Right cardiac atrium (tissue), 5 donors: Measurements from ENCODE around the gene MAN2A2. TPM values are rescaled to one million over a fixed set of nuclear protein-coding genes. Genes with fewer than 3 reads are reported as not detected.
A peak's percentile ranks its signal among the peaks of the same experiment; 100 is the strongest.

Experiments used
- ATAC-seq, 2 donors: fragments of 200-7000 bp; cut with Tn5 transposase; one replicate each; pipeline versions ENCODE4 v1.8.0 to v1.9.1; 2020; ENCODE audit warnings: moderate library complexity in 2 of 2, mild to moderate bottlenecking in 1 of 2
- DNase-seq, 3 donors: peaks; one replicate each; pipeline ENCODE4 v3.0.0-alpha.2; 2020
- H3K27ac ChIP-seq: one replicate; pipeline ENCODE4 v1.5.1; 2013; ENCODE audit warnings: mild to moderate bottlenecking, low read length, control low read depth, moderate library complexity
- H3K27me3 ChIP-seq: one replicate; pipeline ENCODE4 v1.6.1; 2013; ENCODE audit not compliant: control insufficient read depth, insufficient read depth
- H3K4me1 ChIP-seq: one replicate; pipeline ENCODE4 v1.6.1; 2013; ENCODE audit warnings: low read length; ENCODE audit not compliant: control insufficient read depth, insufficient read depth
- H3K4me3 ChIP-seq: one replicate; pipeline ENCODE4 v1.5.1; 2013; ENCODE audit warnings: low read length, control low read depth
- H3K9me3 ChIP-seq: one replicate; pipeline ENCODE4 v1.6.1; 2013; ENCODE audit warnings: low read length; ENCODE audit not compliant: control insufficient read depth
- WGBS: extraction: QIAGEN DNeasy Blood & Tissue Kit; methylation state at CpG from one replicate; pipeline ENCODE4 v1.1.7; 2013; 5-methylcytosine and 5-hydroxymethylcytosine counted together
- intact Hi-C, 4 donors: fragments of 100-400 bp; cut with DNase I; formaldehyde crosslinking; loops; one replicate each; pipeline versions ENCODE4 v1.11.0 to v1.14.0; 2022 to 2023
- polyA plus RNA-seq: library from polyadenylated mRNA; stranded (reverse); fragments of 200-250 nt; gene quantifications from one replicate; pipeline ENCODE4 v1.2.3, GENCODE V29; 2013
- total RNA-seq, 4 donors: library from RNA; stranded (reverse); fragmentation: NEBNext Ultra II Directional; extraction: Animal tissue kit (Norgen Biotek cat#: 25700); gene quantifications; one replicate each; pipeline ENCODE4 v1.2.1, GENCODE V29; 2021
- donor health status: healthy with polysubstance abuse.
- donor health status: DM: no; HTN: yes; CAD: no.
- donor health status: DM: no; HTN: no; CAD: no.
- donor health status: DM: no; HTN: yes; CAD: no; lungs with severe emphysema.
- donor health status: DM: yes; HTN: yes; CAD: no.

The MAN2A2 gene
- total and polyA plus RNA-seq, 5 donors: 41.6 to 118 (median 80.3) TPM

GRCh38 chr15:90863987-90864386 is 39.1 kb upstream of the MAN2A2 start:
- no peaks in the 10 kb centered on the region for H3K27me3 ChIP-seq
- intact Hi-C loops: no loop called here
- no peak overlapping the region for H3K27ac ChIP-seq
- no peak overlapping the region for H3K4me3 ChIP-seq
- peaks cover 6% of the 10 kb centered on the region for H3K4me1 ChIP-seq
- ATAC-seq (no peak), DNase-seq (no peak)
- H3K9me3 ChIP-seq: no peaks in the 10 kb centered on the region
- 92% methylated on average over 4 of the region's 4 CpGs for WGBS

- intact Hi-C loops: no loop called here
- Histone ChIP-seq H3K27ac (no peak overlapping the region), H3K4me1 (peaks cover 11% of the 10 kb centered on the region), H3K4me3 (no peak overlapping the region), H3K9me3 (no peaks in the 10 kb centered on the region), H3K27me3 (no peaks in the 10 kb centered on the region)
- no peak for ATAC-seq
- WGBS: 94% methylated on average over 10 of the region's 10 CpGs
- peak in 1 of 3 donors; percentile 40 for DNase-seq
Observed at GRCh38 chr15:90864507-90864906, 38.6 kb upstream of the MAN2A2 start.

GRCh38 chr15:90865702-90866101 is 37.4 kb upstream of the MAN2A2 start:
- DNase-seq (peak in 1 of 3 donors; percentile 19), ATAC-seq (no peak)
- Histone ChIP-seq H3K9me3 (no peaks in the 10 kb centered on the region), H3K27ac (no peak overlapping the region), H3K4me3 (no peak overlapping the region), H3K27me3 (no peaks in the 10 kb centered on the region), H3K4me1 (peaks cover 16% of the 10 kb centered on the region)
- intact Hi-C loops: no loop called here
- WGBS: 93% methylated on average over 4 of the region's 4 CpGs

- no peaks in the 10 kb centered on the region for H3K27me3 ChIP-seq
- intact Hi-C loops: no loop called here
- H3K9me3 ChIP-seq: no peaks in the 10 kb centered on the region
- H3K4me1 ChIP-seq: peaks cover 16% of the 10 kb centered on the region
- no peak for ATAC-seq
- H3K27ac ChIP-seq: no peak overlapping the region
- H3K4me3 ChIP-seq: no peak overlapping the region
- 58% methylated on average over 16 of the region's 16 CpGs for WGBS
- peak in 1 of 3 donors; percentile 34 for DNase-seq
Observed at GRCh38 chr15:90866161-90866715, 36.9 kb upstream of the MAN2A2 start.

GRCh38 chr15:90866800-90867199 is 36.3 kb upstream of the MAN2A2 start:
- intact Hi-C loops: no loop called here
- Histone ChIP-seq H3K9me3 (no peaks in the 10 kb centered on the region), H3K4me1 (peaks cover 16% of the 10 kb centered on the region), H3K27ac (no peak overlapping the region), H3K4me3 (no peak overlapping the region), H3K27me3 (no peaks in the 10 kb centered on the region)
- DNase-seq: no peak
- ATAC-seq: no peak
- WGBS: 79% methylated on average over 3 of the region's 3 CpGs

GRCh38 chr15:90868261-90868689 is 34.8 kb upstream of the MAN2A2 start, which contains the start of gene FURIN:
Gene FURIN (plus strand): TSS chr15:90868588. CDS start chr15:90875741, 7,153 bp downstream.
- ATAC-seq: no peak
- peak in 2 of 3 donors; percentile 32 to 49 for DNase-seq
- Histone ChIP-seq H3K4me3 (no peak within 1 kb of the TSS), H3K27ac (peak within 1 kb of the TSS; percentile 94), H3K9me3 (no peaks in the 10 kb centered on the region), H3K27me3 (no peaks in the 10 kb centered on the region), H3K4me1 (peaks cover 17% of the 10 kb centered on the region)
- intact Hi-C loops: no loop called here
- 89% methylated on average over 6 of the region's 6 CpGs for WGBS

GRCh38 chr15:90869140-90869541 is 34.0 kb upstream of the MAN2A2 start:
- H3K27me3 ChIP-seq: no peaks in the 10 kb centered on the region
- peaks cover 25% of the 10 kb centered on the region for H3K4me1 ChIP-seq
- intact Hi-C loops: no loop called here
- no peaks in the 10 kb centered on the region for H3K9me3 ChIP-seq
- DNase-seq: peak in 1 of 3 donors; percentile 1
- peak overlapping the region; percentile 94 for H3K27ac ChIP-seq
- no peak for ATAC-seq
- no peak overlapping the region for H3K4me3 ChIP-seq

- H3K27ac ChIP-seq: peak overlapping the region; percentile 94
- H3K9me3 ChIP-seq: no peaks in the 10 kb centered on the region
- ATAC-seq (peak; percentile 84 to 93), DNase-seq (peak; percentile 91 to 93 (median 93))
- H3K4me3 ChIP-seq: no peak overlapping the region
- H3K27me3 ChIP-seq: no peaks in the 10 kb centered on the region
- H3K4me1 ChIP-seq: peaks cover 25% of the 10 kb centered on the region
- intact Hi-C loops: loop anchor here in 1 of 4 donors (5.0 kb wide), 1 partner anchor 152 kb away; the partner anchor contains the start of gene BLM
- WGBS: 42% methylated on average over 9 of the region's 9 CpGs
Observed at GRCh38 chr15:90869601-90870353, 33.3 kb upstream of the MAN2A2 start.

- intact Hi-C loops: loop anchor here in 1 of 4 donors (5.0 kb wide), 1 partner anchor 153 kb away; the partner anchor contains the start of gene BLM
- H3K4me1 ChIP-seq: peaks cover 25% of the 10 kb centered on the region
Observed at GRCh38 chr15:90870354-90871138, 32.6 kb upstream of the MAN2A2 start.

GRCh38 chr15:90871139-90871715 is 31.9 kb upstream of the MAN2A2 start:
- peak overlapping the region; percentile 99 for H3K4me3 ChIP-seq
- WGBS: under 1% methylated on average over 71 of the region's 71 CpGs
- intact Hi-C loops: loop anchor here in 1 of 4 donors (5.0 kb wide), 1 partner anchor 154 kb away; the partner anchor contains the start of gene BLM
- peak overlapping the region; percentile 94 for H3K27ac ChIP-seq
- no peaks in the 10 kb centered on the region for H3K9me3 ChIP-seq
- H3K4me1 ChIP-seq: peaks cover 25% of the 10 kb centered on the region
- ATAC-seq (peak; percentile 1 to 7), DNase-seq (peak in 2 of 3 donors; percentile 77 to 79)
- H3K27me3 ChIP-seq: no peaks in the 10 kb centered on the region

More at GRCh38 chr15:90870354-90871138, 32.6 kb upstream of the MAN2A2 start:
- H3K4me3 ChIP-seq: peak overlapping the region; percentile 99
- ATAC-seq: peak; percentile 4 to 6
- DNase-seq: peak in 2 of 3 donors; percentile 34 to 52
- WGBS: 25% methylated on average over 19 of the region's 19 CpGs
- no peaks in the 10 kb centered on the region for H3K27me3 ChIP-seq
- H3K9me3 ChIP-seq: no peaks in the 10 kb centered on the region
- H3K27ac ChIP-seq: peak overlapping the region; percentile 94
